A673 (cell line): Measurements from ENCODE around the gene LYRM4. TPM values are rescaled to one million over a fixed set of nuclear protein-coding genes. Genes with fewer than 3 reads are reported as not detected.

ENCODE experiments used
- BruUV-seq: library from RNA; stranded (reverse); fragments of 400-500 nt; replicated peaks from 2 replicates; lab custom pipeline; 2021; lab: Mats Ljungman, UMichigan
- CTCF ChIA-PET: fragments of 300-600 bp; sonication (Branson Sonifier 250); formaldehyde crosslinking; loops from one replicate; lab custom pipeline; 2022; ENCODE audit warnings: antibody characterized with exemption; lab: Charles Lee
- POLR2A ChIA-PET: fragments of 300-600 bp; sonication (Branson Sonifier 250); formaldehyde crosslinking; loops from one replicate; lab custom pipeline; 2022; ENCODE audit warnings: antibody characterized with exemption; ENCODE audit not compliant: low non-redundant PET; lab: Charles Lee
- DNase-seq: peaks from one replicate; pipeline ENCODE4 v3.0.0-alpha.2; 2015; ENCODE audit warnings: low spot score
- H3K27ac ChIP-seq: fragments of 200-600 bp; sonication (generic); 2 replicates; pipeline ENCODE4 v1.5.1; 2016; ENCODE audit warnings: mixed run types, low read depth, mild to moderate bottlenecking, mixed read lengths, antibody characterized with exemption, low read length; ENCODE audit not compliant: poor library complexity, severe bottlenecking
- H3K27me3 ChIP-seq: fragments of 200-600 bp; sonication (generic); replicated peaks from 2 replicates; pipeline ENCODE4 v1.6.1; 2017; ENCODE audit warnings: mixed run types, low read depth, mild to moderate bottlenecking, mixed read lengths, antibody characterized with exemption, low read length; ENCODE audit not compliant: insufficient read depth, poor library complexity
- H3K36me3 ChIP-seq: fragments of 200-600 bp; sonication (generic); 2 replicates; pipeline ENCODE4 v1.6.1; 2016; ENCODE audit warnings: mixed run types, mild to moderate bottlenecking, mixed read lengths, antibody characterized with exemption, low read length; ENCODE audit not compliant: insufficient read depth, poor library complexity, severe bottlenecking
- H3K4me1 ChIP-seq: fragments of 200-600 bp; sonication (generic); 2 replicates; pipeline ENCODE4 v1.6.1; 2017; ENCODE audit warnings: mixed run types, mild to moderate bottlenecking, mixed read lengths, antibody characterized with exemption, low read length; ENCODE audit not compliant: insufficient read depth, poor library complexity, severe bottlenecking
- H3K4me3 ChIP-seq: fragments of 200-600 bp; sonication (generic); 2 replicates; pipeline ENCODE4 v1.5.1; 2016; ENCODE audit warnings: low read depth, mixed run types, mild to moderate bottlenecking, mixed read lengths, low read length; ENCODE audit not compliant: poor library complexity, severe bottlenecking
- H3K9me3 ChIP-seq: fragments of 200-600 bp; sonication (generic); 2 replicates; pipeline ENCODE4 v1.6.1; 2016; ENCODE audit warnings: mixed run types, low read depth, mild to moderate bottlenecking, mixed read lengths, antibody characterized with exemption, low read length; ENCODE audit not compliant: poor library complexity, severe bottlenecking
- EZH2 ChIP-seq: fragments of 200-600 bp; sonication (generic); IDR thresholded peaks from 2 replicates; pipeline ENCODE4 v1.6.1; 2017; ENCODE audit warnings: borderline replicate concordance, low read depth, mild to moderate bottlenecking, mixed read lengths, antibody characterized with exemption, low read length; ENCODE audit not compliant: poor library complexity, severe bottlenecking
- intact Hi-C: fragments of 100-400 bp; cut with micrococcal nuclease; formaldehyde crosslinking; loops from one replicate; pipeline ENCODE4 v1.10.0; 2022; ENCODE audit not compliant: unreplicated experiment
- total RNA-seq: library from RNA; stranded (reverse); gene quantifications from 2 replicates; pipeline ENCODE4 v1.2.3, GENCODE V29; 2021
- TF ChIP-seq, protein P1 (sequence below): fragments of 300-800, 200-600 bp; sonication (generic); conservative IDR thresholded peaks from 2 replicates; pipeline ENCODE4 v1.5.1; 2017; ENCODE audit warnings: low read depth, mild to moderate bottlenecking, antibody characterized with exemption, low read length, moderate library complexity, mixed read lengths

Gene LYRM4
- total RNA-seq, 1 experiment from 2014 or later: 53.6 TPM

DNA sequence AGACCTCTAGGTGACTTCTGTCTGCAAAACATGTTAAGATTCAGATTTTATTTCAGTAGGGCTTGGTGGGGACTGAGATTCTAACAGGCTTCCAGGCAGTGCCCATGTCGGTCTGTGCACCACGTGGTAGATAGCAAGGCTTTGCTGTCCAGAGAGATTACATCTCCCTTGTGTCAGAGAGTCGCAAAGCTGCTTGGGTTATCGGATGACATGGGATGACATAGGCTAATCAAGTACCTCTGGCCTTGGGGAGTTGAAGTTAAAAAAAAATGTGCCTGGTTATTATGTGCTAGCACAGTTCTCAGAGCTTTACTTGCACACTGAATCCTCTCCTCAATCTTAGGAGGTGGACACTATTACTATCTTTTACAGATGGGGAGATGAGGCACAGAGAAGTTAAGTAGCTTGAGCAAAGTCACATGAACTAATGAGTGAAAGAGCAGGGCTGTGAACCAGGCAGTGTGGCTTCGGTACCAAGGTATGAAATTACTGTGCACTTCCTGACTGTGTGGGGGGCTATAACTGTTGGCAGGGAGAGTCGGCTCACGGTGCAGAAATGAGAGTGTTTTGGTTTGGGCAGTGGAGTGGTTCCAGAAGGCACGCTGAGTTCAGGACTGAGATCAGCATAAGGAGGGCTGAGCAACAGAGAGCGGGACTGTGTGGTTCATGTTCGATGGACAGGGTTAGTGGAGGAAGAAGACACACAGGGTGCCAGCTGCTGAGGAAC is 41.6 kb upstream of the LYRM4 start:
- H3K4me1 ChIP-seq: peaks cover 18% of the 10 kb centered on the region
- ChIA-PET POLR2A (no interaction called here), CTCF (interaction anchor here (0.7 kb wide), 1 partner anchor 1849 kb away, joined by 3 read pairs; no protein-coding TSS in a partner anchor)
- intact Hi-C loops: no loop called here
- no peak for DNase-seq
- no peaks in the 10 kb centered on the region for H3K27me3 ChIP-seq
- TF ChIP-seq, protein P1, sequence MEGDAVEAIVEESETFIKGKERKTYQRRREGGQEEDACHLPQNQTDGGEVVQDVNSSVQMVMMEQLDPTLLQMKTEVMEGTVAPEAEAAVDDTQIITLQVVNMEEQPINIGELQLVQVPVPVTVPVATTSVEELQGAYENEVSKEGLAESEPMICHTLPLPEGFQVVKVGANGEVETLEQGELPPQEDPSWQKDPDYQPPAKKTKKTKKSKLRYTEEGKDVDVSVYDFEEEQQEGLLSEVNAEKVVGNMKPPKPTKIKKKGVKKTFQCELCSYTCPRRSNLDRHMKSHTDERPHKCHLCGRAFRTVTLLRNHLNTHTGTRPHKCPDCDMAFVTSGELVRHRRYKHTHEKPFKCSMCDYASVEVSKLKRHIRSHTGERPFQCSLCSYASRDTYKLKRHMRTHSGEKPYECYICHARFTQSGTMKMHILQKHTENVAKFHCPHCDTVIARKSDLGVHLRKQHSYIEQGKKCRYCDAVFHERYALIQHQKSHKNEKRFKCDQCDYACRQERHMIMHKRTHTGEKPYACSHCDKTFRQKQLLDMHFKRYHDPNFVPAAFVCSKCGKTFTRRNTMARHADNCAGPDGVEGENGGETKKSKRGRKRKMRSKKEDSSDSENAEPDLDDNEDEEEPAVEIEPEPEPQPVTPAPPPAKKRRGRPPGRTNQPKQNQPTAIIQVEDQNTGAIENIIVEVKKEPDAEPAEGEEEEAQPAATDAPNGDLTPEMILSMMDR: no peak
- no peak for TF ChIP-seq EZH2
- no peaks in the 10 kb centered on the region for H3K9me3 ChIP-seq
- H3K4me3 ChIP-seq: no peak overlapping the region
- no TSS peak for BruUV-seq
- H3K27ac ChIP-seq: no peak overlapping the region
- no peaks in the 10 kb centered on the region for H3K36me3 ChIP-seq

GRCh38 chr6:5300206-5300764 is 39.5 kb upstream of the LYRM4 start:
- BruUV-seq: no TSS peak
- Histone ChIP-seq H3K4me3 (no peak overlapping the region), H3K4me1 (peaks cover 6% of the 10 kb centered on the region), H3K27me3 (no peaks in the 10 kb centered on the region), H3K36me3 (no peaks in the 10 kb centered on the region), H3K27ac (no peak overlapping the region), H3K9me3 (no peaks in the 10 kb centered on the region)
- CTCF ChIA-PET: no interaction called here
- no peak for DNase-seq
- POLR2A ChIA-PET: no interaction called here
- TF ChIP-seq, protein P1: no peak
- no peak for TF ChIP-seq EZH2
- intact Hi-C loops: no loop called here

DNA sequence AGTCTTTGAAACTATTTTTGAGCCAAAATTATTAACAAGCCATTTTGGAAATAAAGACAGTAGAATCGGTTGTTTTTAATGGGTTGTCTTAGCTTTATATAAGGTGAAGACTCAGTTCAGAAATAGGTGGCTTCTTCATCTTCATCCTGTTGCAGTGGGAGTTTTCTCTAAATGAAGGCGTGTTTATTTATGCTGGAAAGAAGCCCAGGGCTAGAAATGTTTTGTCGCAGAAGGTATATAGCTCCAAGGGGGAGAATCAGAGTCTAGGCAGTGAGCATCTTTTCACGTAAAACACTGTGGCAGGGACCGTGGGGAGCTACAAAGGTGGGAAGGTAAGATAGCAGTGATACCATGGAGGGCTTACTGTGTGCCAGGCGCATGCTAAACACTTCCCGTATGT is 34.9 kb upstream of the LYRM4 start:
- POLR2A ChIA-PET: no interaction called here
- CTCF ChIA-PET: no interaction called here
- DNase-seq: no peak

More for the DNA sequence above, 34.9 kb upstream of the LYRM4 start:
- H3K9me3 ChIP-seq: no peaks in the 10 kb centered on the region
- H3K4me3 ChIP-seq: no peak overlapping the region
- H3K4me1 ChIP-seq: no peaks in the 10 kb centered on the region
- no peak overlapping the region for H3K27ac ChIP-seq
- TF ChIP-seq, protein P1: no peak
- TF ChIP-seq EZH2: no peak
- intact Hi-C loops: no loop called here
- no TSS peak for BruUV-seq
- no peaks in the 10 kb centered on the region for H3K36me3 ChIP-seq
- no peaks in the 10 kb centered on the region for H3K27me3 ChIP-seq
